GM19351 (cell line): ENCODE data around the gene KRT79.
"Not testable (repeated sequence)": the region's sequence is repeated elsewhere in the genome, so short reads cannot be mapped to it uniquely, and the experiment has no call there.

Source experiments
- ATAC-seq: cut with Tn5 transposase; IDR thresholded peaks from one replicate; pipeline ENCODE4 v1.9.1; 2021; ENCODE audit warnings: mild to moderate bottlenecking, moderate library complexity; ENCODE audit not compliant: unreplicated experiment

Gene KRT79

DNA sequence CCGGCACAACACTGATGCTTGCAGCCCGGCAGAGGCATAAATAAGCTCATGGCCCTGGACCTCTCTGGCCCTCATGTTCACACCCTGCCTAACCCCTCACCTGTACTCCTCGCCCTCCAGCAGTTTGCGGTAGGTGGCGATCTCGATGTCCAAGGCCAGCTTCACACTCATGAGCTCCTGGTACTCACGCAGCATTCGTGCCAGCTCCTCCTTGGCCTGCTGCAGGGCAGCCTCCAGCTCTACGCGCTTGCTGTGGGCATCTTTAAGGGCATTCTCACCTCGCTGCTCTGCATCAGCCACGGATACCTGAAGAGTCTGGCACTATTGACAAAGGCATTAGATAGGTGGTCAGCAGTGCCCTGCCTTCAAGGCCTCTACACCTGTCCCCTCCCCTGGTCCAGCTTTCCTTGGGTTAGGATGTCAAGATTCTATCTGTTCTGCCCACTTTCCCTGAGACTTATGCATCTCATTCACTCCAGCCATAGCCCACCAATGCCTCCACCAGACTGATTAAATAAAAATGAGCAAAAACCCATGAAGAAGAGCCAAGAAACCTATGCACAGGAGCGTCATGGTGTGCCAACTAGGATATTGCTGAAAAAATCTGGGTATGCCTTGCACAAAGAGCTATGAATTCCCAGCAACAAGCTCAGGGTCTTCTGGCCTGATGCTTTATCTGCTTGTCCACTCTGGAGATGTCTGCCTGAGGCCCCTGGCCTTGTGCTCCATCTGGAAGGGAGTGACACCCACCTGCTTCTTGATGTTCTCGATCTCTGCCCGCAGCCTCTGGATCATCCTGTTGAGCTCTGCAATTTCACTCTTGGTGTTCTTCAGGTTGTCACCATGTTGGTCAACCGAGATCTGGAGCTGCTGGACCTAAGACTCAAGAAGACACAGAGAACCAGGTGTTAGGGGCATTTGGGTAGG lies 26.3 kb downstream of the KRT79 start:
- ATAC-seq = no peak

GRCh38 chr12:52806821-52807543 lies 27.1 kb downstream of the KRT79 start:
- no peak for ATAC-seq

DNA sequence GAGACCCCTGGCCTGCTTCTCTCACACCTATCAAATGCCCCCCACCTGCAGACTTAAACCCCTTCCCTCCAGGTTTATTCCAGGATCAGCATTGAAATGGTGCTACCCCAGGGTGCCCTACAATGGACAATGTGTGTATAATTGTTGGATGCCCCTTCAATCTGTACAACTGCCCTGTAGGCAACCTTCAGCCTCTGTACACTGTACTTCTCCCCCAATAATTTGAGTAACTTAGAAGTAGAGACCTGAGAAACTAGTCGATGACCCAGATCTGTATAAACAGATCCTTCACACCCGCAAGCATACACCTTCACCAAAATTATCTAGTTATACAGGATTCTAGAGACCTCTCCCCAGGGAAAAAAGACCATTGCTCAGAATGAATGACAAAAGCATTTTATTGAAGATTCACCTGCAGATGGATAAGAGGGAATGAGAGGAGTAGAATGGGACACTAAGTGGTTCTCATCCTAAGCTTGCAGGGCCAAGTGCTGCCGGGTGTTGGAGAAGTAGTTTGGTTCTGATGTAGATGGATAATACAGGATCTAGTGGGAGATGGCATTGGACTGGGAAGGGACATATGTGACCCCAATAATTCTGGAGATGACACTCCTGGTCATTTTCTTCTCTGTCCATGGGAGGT lies 27.8 kb downstream of the KRT79 start:
- ATAC-seq = no peak

DNA sequence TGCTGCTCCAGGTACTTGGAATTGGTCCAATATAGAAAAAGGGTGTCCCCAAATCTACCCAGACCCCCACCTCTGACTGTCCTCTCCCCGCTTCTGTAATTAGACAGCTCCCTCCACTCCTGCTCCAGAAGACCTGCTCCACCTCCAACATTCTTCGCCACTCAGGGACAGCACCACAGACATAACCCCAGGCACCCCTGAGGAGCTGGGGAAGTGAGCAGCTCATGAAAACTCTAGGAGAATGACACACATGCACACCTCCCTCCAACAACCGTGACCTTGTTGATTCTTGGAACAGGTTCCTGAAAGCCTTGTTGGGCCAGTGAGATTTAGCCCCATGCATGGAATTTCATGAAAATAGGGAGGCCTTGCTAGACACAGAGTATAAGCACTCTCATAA lies 28.4 kb downstream of the KRT79 start:
- ATAC-seq = no peak

DNA sequence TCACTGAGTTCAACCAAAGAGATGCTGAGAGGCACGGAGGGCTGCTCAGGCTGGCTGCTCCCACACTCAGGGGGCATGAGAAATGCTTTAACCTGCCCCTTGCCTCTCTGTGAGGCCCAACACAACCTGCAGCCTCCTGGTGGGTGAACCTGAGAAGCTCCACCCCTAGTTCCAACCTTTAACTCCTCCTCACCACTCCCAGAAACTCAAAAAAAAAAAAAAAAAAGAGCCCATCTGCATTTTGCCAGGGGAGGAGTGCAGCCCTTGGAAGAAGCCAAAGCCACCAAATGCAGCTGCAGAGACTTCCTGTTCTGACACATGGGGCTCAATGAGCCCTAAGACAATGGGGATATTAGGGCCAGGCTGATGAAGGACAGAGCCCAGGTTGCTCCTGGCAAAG lies 29.1 kb downstream of the KRT79 start:
- ATAC-seq = no peak

- no peak for ATAC-seq
Measured at GRCh38 chr12:52802442-52802841, 31.7 kb downstream of the KRT79 start.

DNA sequence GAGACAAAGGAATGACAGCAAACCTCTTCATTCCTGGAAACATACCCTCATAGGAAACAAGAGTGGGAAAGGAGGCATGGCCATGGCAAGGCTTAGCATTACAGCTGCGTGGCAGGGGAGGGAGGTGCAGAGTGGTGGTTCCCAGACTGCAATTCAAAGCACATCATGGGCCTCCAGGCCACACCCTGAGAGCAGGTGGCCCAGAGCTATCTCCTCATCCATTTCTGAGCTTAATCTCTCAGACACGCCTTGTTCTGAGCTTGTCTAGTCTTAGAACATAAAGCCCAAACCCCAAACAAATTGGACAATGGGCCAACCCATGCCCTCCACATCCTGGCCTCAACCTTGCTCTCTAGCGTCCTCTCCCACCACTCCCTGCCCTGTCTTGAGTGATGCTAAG lies 32.3 kb downstream of the KRT79 start:
- no peak for ATAC-seq

GRCh38 chr12:52800259-52800917 lies 33.7 kb downstream of the KRT79 start:
- no peak for ATAC-seq

- no peak for ATAC-seq
Measured at GRCh38 chr12:52799505-52800211, 34.5 kb downstream of the KRT79 start.

- no peak for ATAC-seq
Measured at GRCh38 chr12:52798671-52799504, 35.2 kb downstream of the KRT79 start.

DNA sequence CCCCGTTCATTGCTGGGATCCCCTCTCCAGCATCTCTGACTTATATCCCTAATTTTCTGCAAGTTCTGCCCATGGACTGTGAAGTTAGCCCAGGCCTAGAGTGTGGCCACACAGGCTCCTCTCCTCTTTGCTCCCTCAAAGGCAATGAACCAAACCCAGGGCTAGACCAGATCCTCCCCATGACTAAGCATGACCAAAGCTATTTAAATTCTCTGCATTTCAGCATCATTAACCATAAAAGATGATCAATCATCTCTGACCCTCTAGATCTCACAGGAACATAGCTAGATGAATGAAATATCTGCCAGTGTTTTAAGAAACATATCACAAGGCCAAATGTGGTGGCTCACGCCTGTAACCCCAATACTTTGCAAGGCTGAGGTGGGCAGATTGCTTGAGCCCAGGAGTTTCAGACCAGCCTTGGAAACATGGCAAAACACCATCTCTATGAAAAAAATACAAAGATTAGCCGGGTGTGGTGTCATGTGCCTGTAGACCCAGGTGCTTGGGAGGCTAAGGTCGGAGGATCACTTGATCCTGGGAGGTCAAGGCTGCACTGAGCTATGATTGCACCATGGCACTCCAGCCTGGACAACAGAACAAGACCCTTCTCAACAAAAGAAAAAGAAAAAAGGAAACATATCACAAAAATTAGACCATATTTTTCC lies 36.0 kb downstream of the KRT79 start:
- ATAC-seq = no peak

DNA sequence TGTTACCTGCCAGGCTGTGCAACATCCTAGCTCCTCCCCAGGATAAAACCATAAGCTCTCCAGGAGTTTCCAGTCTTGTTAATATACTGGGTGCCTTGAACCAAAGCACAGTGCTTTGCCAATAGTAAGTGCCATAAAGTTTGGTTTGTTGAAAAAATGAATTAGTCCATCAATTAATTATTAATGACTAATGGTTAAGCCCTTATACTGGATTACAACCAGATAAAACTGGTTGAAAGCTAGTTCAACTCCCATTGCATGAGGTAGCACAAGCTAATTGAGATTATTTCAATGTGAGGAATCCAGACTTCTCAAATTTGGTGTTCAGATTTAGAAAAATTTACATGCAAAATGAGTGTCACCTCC lies 36.6 kb downstream of the KRT79 start:
- no peak for ATAC-seq

- ATAC-seq = no peak
Measured at GRCh38 chr12:52796839-52797528, 37.1 kb downstream of the KRT79 start.

- ATAC-seq = no peak
Measured at GRCh38 chr12:52796429-52796794, 37.7 kb downstream of the KRT79 start.

DNA sequence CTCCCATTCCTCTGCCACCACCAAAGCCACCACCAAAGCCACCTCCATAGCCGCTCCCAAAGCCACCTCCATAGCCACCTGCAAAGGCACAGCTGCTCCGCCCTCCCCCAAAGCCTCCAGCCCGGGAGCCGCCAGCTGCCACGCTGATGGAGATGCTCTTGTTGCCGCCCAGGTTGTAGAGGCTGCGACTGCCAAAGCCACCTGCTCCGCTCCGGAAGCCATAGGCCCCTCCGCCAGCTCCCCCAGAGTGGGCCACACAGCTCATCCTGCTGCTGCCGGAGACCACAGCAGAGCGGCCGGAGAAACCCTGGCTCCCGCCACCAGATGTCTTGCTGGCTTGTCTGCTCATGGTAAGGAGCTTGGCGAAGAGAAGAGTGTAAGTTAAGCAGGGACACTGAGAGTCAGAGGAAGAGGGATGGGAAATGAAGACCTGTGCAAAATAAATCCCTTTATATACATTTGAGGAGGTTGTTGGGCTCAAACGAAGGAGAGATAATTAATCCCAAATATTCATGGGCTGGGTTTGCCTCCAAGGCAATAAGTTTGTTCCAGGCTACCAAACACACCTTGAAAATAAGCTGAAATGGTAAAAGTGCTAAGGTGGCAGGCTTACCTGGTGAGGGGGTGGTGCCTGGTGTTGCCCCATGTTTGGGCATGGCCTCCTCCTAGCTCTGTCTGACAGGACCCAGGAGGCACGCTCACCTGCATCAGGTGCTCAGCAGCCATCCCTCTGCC lies 38.2 kb downstream of the KRT79 start, which contains the start of gene KRT3:
TSS of gene KRT3 (minus strand) at position 424 of the 735 bp plus-strand sequence. CDS start at position 349, 75 bp downstream.
- no peak for ATAC-seq

DNA sequence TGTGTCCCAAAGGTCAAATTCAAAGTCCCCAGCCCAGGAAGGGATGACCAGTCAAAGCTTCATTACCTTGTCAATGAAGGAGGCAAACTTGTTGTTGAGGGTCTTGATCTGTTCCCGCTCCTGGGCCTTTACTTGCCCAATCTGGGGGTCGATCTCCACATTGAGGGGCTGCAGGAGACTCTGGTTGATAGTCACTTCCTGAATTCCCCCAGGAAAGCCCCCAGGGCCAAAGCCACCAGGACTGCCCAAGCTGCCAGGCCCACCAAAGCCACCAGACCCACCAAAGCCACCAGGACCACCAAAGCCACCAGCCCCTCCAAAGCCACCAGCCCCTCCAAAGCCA lies 38.8 kb downstream of the KRT79 start:
- ATAC-seq = not testable (repeated sequence)

DNA sequence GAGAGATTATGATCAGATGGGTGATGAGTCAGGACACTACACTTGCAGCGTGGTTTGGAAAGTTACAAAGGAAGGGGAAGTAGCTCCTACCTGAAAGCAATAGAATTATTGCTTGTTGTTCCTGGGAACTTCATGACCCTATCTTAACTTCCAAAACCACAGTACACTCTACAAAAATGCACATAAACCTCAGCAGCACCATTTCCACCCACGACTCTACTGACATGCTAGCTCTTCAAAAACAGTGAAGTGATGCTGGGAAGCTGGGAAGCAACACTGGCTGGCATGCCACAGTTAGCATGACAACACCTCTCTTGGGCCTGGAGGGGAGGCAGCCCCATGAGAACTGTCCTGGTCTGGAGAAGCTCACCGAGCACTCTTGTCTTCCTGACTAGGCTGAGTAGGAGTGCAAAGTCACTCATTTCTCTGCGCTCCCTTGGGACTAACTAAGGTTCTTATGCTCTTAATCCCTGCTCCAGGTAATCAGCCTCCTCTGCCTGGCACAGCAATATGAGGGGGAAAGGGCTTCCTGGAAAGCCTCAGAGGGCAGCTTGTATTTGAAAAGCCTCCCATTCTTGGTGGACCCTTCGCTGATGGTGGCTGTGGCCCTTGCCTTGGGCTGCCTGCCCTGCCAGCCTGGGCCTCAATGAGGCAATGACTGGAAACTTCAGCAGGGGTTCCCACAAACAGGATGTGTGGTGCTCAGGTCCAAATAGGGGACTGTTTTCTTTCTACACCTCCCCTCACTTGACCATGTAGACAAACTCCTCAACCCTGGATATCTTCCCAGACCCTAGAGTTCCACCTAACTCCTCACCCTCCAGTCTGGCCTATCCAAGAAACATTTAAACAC lies 39.4 kb downstream of the KRT79 start:
- ATAC-seq = no peak
